Esophagus squamous epithelium (tissue), 4 donors: Measurements from ENCODE around the gene PCSK5.

Source experiments
- CTCF ChIP-seq, 6 experiments: fragments of 450-650 bp in 4 of 6; fragments of 200-600 bp in 2 of 6; sonication (generic) in 2 of 6; IDR thresholded peaks; one replicate each; pipeline ENCODE4 v1.5.1; 2016 to 2019; ENCODE audit warnings: antibody characterized with exemption in 6 of 6, mild to moderate bottlenecking in 4 of 6, moderate library complexity in 4 of 6
- POLR2A ChIP-seq, 4 donors: fragments of 450-650 bp; IDR thresholded peaks; one replicate each; pipeline ENCODE4 v1.6.1; 2017; ENCODE audit warnings: antibody characterized with exemption in 4 of 4, mild to moderate bottlenecking in 4 of 4, moderate library complexity in 3 of 4

DNA sequence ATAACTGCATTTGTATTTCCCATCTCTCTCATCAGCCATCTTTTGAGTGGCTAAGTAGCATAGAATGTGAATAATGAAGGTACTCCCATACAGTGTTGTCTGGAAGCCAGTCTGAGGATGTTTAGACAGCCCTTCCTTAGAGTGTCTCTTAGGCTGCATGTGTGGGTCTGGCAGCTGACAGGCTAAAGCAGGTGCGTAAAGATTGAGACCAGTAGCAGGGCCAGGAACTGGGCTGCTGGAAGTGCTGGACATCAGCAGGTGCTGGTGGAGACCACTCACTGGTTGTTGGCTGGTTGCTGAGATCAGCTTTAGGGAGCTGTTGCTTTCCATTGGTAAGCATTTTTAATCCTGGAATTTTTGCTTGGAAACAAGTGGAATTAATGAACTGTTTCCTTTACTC is 197.5 kb downstream of the PCSK5 start:
- no peak for TF ChIP-seq CTCF (IDR thresholded peaks at IDR 0.05)
- TF ChIP-seq POLR2A (IDR thresholded peaks at IDR 0.05), result no peak
